Body of pancreas (tissue), 4 donors: Measurements from ENCODE around the gene CACNA2D3.

Experiments
- CTCF ChIP-seq, 7 experiments: fragments of 450-650 bp in 4 of 7; fragments of 200-600 bp in 3 of 7; sonication (generic) in 3 of 7; IDR thresholded peaks; one replicate each; pipeline ENCODE4 v1.5.1; 2016 to 2019; ENCODE audit warnings: antibody characterized with exemption in 7 of 7
- POLR2A ChIP-seq, 3 donors: fragments of 450-650 bp; IDR thresholded peaks; one replicate each; pipeline ENCODE4 v1.6.1; 2016; ENCODE audit warnings: antibody characterized with exemption in 3 of 3, mild to moderate bottlenecking in 2 of 3

GRCh38 chr3:54517424-54517823 lies 395.1 kb downstream of the CACNA2D3 start:
- TF ChIP-seq CTCF (IDR thresholded peaks at IDR 0.05) (no peak), POLR2A (IDR thresholded peaks at IDR 0.05) (no peak)
